ENCODE measurements around the gene FXYD3.
A peak's percentile ranks its signal among the peaks of the same experiment; 100 is the strongest.

The FXYD3 gene

DNA sequence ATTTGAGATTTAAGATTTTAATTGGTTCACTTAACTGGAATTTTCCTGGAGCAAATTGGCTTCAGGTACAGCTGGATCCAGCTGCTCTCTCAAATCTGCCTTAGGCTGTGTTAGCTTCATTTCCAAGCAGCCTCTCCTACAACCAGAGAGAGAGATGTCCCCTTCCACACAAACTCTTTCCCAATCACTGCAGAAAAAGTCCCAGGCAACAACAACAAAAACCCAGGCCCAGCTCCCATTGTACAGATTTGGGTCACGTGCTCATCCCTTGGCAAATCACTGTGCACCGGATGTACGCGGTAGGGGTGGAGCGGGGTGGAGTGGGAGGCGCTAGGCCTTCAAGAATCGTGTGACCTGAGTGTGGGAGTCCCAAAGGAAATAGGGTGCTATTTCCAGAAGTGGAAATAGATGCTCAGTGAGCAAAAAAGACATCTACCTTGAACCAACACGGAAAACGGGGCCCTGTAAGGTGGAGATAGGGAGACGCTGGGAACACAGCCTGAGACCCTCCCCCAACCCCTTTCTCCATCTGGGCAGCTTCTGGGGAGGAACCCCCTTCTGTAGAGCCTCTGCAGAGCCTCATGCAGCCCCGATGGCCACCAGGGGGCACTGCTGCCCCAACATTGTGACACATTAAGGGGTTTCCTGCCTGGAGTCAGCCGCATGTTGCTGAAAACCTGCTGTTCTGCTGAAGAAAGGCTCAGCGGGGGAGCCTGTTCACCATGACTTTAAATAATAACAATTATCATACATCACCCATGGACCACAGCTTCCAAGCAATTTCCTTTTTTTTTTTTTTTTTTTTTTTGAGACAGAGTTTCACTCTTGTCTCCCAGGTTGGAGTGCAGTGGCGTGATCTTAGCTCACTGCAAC lies 48.7 kb upstream of the FXYD3 start:
- TF ChIP-seq OSR1 (CRISPR knock-in tag; IDR thresholded peaks at IDR 0.05): no peak
- ATAC-seq: peak; percentile 95

DNA sequence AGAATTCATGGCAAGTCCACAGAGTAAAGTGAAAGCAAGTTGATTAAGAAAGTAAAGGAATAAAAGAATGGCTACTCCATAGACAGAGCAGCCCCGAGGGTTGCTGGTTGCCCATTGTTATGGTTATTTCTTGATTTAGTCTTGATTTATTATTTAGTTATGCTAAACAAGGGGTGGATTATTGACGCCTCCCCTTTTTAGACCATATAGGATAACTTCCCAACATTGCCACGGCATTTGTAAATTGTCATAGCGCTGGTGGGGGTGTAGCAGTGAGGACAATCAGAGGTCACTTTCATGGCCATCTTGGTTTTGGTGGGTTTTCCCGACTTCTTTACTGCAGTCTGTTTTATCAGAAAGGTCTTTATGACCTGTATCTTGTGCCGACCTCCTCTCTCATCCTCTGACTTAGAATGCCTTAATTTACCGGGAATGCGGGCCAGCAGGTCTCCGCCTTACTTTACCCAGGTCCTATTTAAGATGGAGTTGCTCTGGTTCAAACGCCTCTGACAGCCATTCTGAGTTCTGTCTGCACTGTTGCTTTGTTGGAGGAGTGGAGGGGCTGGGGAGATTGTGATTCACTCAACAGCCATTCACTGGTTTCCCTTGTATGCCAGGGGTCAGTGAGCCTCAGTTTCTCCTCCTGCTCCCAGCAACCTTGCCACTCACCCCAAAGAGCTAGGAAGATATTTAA lies 46.5 kb upstream of the FXYD3 start:
- TF ChIP-seq ZFP30 (CRISPR knock-in tag; IDR thresholded peaks at IDR 0.05): no peak
- TF ChIP-seq, protein P1, sequence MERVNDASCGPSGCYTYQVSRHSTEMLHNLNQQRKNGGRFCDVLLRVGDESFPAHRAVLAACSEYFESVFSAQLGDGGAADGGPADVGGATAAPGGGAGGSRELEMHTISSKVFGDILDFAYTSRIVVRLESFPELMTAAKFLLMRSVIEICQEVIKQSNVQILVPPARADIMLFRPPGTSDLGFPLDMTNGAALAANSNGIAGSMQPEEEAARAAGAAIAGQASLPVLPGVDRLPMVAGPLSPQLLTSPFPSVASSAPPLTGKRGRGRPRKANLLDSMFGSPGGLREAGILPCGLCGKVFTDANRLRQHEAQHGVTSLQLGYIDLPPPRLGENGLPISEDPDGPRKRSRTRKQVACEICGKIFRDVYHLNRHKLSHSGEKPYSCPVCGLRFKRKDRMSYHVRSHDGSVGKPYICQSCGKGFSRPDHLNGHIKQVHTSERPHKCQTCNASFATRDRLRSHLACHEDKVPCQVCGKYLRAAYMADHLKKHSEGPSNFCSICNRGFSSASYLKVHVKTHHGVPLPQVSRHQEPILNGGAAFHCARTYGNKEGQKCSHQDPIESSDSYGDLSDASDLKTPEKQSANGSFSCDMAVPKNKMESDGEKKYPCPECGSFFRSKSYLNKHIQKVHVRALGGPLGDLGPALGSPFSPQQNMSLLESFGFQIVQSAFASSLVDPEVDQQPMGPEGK (CRISPR knock-in tag; IDR thresholded peaks at IDR 0.05; ENCODE audit: borderline replicate concordance): no peak
- TF ChIP-seq OSR1 (CRISPR knock-in tag; IDR thresholded peaks at IDR 0.05): no peak
- ATAC-seq: no peak

DNA sequence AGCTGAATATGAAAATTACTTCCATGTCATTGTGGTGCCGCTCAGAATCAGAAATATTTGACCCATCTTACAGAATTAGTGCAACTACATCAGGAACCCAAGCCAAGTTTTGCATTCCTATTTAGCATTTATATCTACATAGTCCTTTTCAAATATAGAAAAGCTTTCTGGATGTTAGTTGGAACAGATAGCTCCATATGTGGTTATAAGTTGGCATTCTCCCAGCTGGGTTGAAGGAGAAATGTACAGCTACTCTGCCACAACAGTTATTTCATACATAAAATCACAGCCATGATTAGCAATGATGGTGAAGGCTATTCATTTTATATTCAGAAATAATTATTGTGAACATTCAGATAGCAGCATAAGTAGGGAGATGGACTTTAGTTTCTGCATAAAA lies 45.9 kb upstream of the FXYD3 start:
- TF ChIP-seq TOX (CRISPR knock-in tag; IDR thresholded peaks at IDR 0.05; ENCODE audit: borderline replicate concordance): no peak
- ATAC-seq: no peak

DNA sequence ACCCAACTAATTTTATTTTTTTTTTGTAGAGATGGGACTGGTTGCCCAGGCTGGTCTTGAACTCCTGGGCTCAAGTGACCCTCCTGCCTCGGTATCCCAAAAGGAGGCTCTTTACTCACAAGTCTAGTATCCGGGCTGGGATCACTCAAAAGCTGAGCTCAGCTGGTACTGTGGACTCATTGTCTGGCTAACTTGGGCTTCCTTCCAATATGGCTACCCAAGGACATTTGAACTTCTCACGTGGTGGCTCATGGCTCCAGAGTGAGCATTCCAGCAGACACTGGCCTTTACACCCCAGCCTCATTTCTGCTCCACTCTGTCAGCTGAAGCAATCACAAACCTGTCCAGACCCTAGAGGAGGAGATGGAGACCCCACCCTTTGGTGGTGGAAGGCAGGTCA lies 45.2 kb upstream of the FXYD3 start:
- ATAC-seq: no peak
- TF ChIP-seq PPARA (CRISPR knock-in tag; IDR thresholded peaks at IDR 0.05; ENCODE audit: borderline replicate concordance) (no peak), TCF4 (CRISPR knock-in tag; IDR thresholded peaks at IDR 0.05; ENCODE audit: borderline replicate concordance) (no peak), ZNF565 (CRISPR knock-in tag; conservative IDR thresholded peaks at IDR 0.05; ENCODE audit: low read depth) (peak; percentile 95)

DNA sequence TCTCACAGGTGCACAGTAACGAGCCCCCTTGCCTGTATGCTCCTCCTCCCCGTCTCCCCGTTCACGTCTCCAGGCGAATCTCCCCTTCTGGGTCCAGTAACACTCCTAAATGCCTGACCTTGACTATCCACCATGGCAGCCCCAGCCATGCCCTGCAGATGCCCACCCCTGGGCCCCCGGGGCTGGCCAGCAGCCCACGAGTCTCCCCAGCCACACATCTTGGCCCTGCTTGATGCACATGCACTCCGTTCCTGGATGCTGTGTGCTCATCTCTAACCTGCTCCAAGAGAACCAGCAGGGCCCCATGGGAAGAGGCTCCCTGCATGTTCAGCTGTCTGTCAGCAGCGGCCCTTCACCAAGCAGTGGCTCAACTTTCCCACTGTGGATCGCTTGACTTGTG lies 42.1 kb upstream of the FXYD3 start:
- ATAC-seq: no peak; the same call in 2 of the 3 replicates
- TF ChIP-seq, protein P1 (CRISPR knock-in tag; IDR thresholded peaks at IDR 0.05; ENCODE audit: borderline replicate concordance): no peak
- TF ChIP-seq PPARA (CRISPR knock-in tag; IDR thresholded peaks at IDR 0.05; ENCODE audit: borderline replicate concordance) (no peak), GLIS3 (CRISPR knock-in tag; IDR thresholded peaks at IDR 0.05) (no peak), ESRRG (CRISPR knock-in tag; IDR thresholded peaks at IDR 0.05) (no peak), TOX (CRISPR knock-in tag; IDR thresholded peaks at IDR 0.05; ENCODE audit: borderline replicate concordance) (no peak), CSDC2 (CRISPR knock-in tag; IDR thresholded peaks at IDR 0.05) (no peak), SNAI2 (CRISPR knock-in tag; IDR thresholded peaks at IDR 0.05) (no peak), ZFP3 (CRISPR knock-in tag; IDR thresholded peaks at IDR 0.05) (no peak), OSR1 (CRISPR knock-in tag; IDR thresholded peaks at IDR 0.05) (no peak), ZC3H10 (CRISPR knock-in tag; IDR thresholded peaks at IDR 0.05) (no peak), ARNTL (CRISPR knock-in tag; IDR thresholded peaks at IDR 0.05; ENCODE audit: borderline replicate concordance, low read depth) (no peak), ISL1 (CRISPR knock-in tag; IDR thresholded peaks at IDR 0.05) (no peak), ZNF70 (CRISPR knock-in tag; IDR thresholded peaks at IDR 0.05) (no peak), ZNF565 (CRISPR knock-in tag; conservative IDR thresholded peaks at IDR 0.05; ENCODE audit: low read depth) (no peak), TCF4 (CRISPR knock-in tag; IDR thresholded peaks at IDR 0.05; ENCODE audit: borderline replicate concordance) (no peak), RARB (CRISPR knock-in tag; IDR thresholded peaks at IDR 0.05) (no peak)
- TF ChIP-seq, protein P2, sequence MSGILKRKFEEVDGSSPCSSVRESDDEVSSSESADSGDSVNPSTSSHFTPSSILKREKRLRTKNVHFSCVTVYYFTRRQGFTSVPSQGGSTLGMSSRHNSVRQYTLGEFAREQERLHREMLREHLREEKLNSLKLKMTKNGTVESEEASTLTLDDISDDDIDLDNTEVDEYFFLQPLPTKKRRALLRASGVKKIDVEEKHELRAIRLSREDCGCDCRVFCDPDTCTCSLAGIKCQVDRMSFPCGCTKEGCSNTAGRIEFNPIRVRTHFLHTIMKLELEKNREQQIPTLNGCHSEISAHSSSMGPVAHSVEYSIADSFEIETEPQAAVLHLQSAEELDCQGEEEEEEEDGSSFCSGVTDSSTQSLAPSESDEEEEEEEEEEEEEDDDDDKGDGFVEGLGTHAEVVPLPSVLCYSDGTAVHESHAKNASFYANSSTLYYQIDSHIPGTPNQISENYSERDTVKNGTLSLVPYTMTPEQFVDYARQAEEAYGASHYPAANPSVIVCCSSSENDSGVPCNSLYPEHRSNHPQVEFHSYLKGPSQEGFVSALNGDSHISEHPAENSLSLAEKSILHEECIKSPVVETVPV (CRISPR knock-in tag; IDR thresholded peaks at IDR 0.05): no peak
- TF ChIP-seq, protein P3, sequence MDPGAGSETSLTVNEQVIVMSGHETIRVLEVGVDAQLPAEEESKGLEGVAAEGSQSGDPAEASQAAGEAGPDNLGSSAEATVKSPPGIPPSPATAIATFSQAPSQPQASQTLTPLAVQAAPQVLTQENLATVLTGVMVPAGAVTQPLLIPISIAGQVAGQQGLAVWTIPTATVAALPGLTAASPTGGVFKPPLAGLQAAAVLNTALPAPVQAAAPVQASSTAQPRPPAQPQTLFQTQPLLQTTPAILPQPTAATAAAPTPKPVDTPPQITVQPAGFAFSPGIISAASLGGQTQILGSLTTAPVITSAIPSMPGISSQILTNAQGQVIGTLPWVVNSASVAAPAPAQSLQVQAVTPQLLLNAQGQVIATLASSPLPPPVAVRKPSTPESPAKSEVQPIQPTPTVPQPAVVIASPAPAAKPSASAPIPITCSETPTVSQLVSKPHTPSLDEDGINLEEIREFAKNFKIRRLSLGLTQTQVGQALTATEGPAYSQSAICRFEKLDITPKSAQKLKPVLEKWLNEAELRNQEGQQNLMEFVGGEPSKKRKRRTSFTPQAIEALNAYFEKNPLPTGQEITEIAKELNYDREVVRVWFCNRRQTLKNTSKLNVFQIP (CRISPR knock-in tag; IDR thresholded peaks at IDR 0.05; ENCODE audit: borderline replicate concordance, low read depth): no peak

Data from SK-N-SH treated with all-trans-retinoic acid at 6 μM for 48 hours (cell line).